ENCODE measurements around the gene AMELX.

Gene AMELX

DNA sequence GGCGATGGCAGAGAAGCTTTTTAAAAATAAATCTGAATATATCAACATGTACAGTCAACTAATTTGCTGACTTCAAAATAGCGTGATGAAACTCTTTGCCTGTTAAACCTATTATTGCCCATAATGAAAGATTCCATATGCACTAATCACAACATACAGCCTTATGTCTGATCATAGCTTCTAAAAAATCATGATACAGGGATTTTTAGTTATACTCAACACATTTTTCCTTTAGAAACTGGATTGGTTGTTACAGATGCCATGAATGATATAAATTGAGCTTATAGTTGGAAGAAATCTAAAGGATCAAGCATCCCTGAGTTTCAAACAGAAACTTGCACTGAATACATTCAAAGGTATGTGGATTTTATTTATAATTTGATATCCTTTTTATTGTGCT lies at the start of gene AMELX:
TSS of gene AMELX (plus strand) at position 301 of the 400 bp plus-strand sequence. CDS start 1,376 bp downstream, outside the sequence.
- no peak for DNase-seq (ENCODE audit: low read depth in 2 of 3, low spot score in 1 of 3)

DNA sequence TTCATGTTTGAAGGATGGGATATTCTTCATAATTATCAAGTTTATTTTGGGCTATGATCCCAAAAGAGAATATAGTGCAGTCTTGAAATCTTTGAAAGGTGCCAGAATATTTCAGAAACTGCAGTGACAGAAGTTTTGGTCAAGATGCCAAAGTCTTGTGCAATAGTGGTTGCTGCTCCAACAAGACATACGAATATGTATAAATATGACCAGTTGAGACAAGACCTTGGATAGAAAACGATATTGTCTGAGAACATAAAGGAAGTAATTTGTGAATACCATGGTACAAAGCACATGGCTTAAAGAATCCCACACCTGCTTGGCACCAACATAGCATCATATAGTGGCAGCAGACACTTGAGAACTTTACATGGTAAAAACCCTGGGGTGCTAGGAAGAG lies 48.6 kb upstream of the AMELX start:
- no peak for DNase-seq (ENCODE audit: low read depth in 2 of 3, low spot score in 1 of 3)

DNA sequence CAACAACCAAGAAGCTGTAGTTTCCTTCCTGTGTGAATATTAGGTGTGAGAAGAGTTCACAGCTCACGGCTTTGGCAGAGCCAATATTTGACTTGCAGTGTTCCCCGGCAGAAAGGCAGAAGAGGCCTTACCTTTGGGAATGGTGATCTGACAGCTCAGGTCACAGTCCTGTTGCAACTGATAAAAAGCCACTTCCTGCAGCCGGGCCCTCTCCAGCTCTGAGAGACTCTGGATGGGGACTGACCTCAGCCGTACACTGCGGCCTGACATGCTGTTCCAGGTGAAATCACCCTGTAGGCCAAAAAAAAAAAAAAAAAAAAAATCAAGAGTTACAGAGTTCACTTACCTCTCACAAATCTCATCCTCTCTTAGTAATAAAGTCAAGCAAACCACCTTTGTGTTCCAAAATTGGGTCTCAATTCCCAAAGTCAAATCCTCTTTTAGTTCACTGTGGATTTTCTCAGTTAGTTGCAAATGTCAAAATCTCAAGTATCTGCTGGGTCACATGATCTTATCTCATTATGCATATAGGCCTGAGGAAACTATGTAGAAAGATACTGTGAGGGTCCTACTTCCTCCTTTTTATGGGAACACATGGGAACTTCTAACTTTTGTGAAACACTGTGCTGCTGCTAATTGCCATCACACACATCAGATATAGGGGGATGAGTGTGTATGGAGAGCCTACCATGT lies 38.6 kb upstream of the AMELX start:
- no peak for DNase-seq (ENCODE audit: low read depth in 2 of 3, low spot score in 1 of 3)

GRCh38 chrX:11257290-11257689 lies 35.9 kb upstream of the AMELX start:
- no peak for DNase-seq (ENCODE audit: low read depth in 2 of 3, low spot score in 1 of 3)

- no peak for DNase-seq (ENCODE audit: low read depth in 2 of 3, low spot score in 1 of 3)
Measured at GRCh38 chrX:11257711-11258110, 35.5 kb upstream of the AMELX start.

GRCh38 chrX:11259437-11259836 lies 33.8 kb upstream of the AMELX start:
- no peak for DNase-seq (ENCODE audit: low read depth in 2 of 3, low spot score in 1 of 3)

- DNase-seq (ENCODE audit: low read depth in 2 of 3, low spot score in 1 of 3), result no peak
Measured at GRCh38 chrX:11261260-11261659, 32.0 kb upstream of the AMELX start.

GRCh38 chrX:11264925-11265324 lies 28.3 kb upstream of the AMELX start:
- DNase-seq (ENCODE audit: low read depth in 2 of 3, low spot score in 1 of 3), result no peak

DNA sequence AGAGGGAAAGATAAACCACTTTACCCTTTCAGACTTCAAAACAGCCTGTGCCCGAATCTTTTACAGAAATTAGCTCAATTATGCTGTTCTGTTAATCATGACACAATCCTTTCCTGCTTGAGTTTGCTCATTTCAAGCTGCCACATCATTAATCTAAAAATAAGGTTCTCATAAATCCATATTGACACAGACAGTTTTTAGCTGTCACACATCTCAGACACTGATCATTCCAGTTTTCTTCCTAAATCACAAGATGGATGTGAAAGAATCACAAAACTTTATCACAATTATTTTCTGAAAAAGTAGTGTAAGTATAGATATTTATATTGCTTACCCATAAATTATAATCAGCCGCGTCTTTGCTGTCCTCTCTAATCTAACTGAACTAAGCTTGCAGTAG lies 27.9 kb upstream of the AMELX start:
- DNase-seq (ENCODE audit: low read depth in 2 of 3, low spot score in 1 of 3), result no peak

- DNase-seq (ENCODE audit: low read depth in 2 of 3, low spot score in 1 of 3), result no peak
Measured at GRCh38 chrX:11266573-11267003, 26.6 kb upstream of the AMELX start.

- DNase-seq (ENCODE audit: low read depth in 2 of 3, low spot score in 1 of 3), result no peak
Measured at GRCh38 chrX:11267425-11267824, 25.8 kb upstream of the AMELX start.

DNA sequence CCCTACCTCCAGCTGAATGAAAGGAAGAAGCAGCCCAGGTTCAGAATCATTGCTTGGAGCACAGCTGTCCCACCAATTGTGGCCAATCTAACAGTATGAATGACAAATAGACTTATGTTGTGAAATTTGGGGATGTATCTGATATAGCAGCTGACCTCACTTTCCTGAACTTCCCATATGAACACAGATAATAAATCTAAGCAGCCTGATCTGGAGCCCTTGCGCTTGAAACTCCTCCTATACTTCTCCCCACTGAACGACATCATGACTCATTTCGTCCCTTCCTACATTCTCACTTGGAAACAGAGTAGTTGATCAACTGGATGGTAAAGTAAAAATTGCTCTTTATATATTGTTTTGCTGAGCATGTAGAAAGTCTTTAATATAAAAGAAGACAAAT lies 24.2 kb upstream of the AMELX start:
- DNase-seq (ENCODE audit: low read depth in 2 of 3, low spot score in 1 of 3), result no peak

GRCh38 chrX:11269996-11270395 lies 23.2 kb upstream of the AMELX start:
- DNase-seq (ENCODE audit: low read depth in 2 of 3, low spot score in 1 of 3), result no peak

- DNase-seq (ENCODE audit: low read depth in 2 of 3, low spot score in 1 of 3), result no peak
Measured at GRCh38 chrX:11272290-11272689, 20.9 kb upstream of the AMELX start.

- no peak for DNase-seq (ENCODE audit: low read depth in 2 of 3, low spot score in 1 of 3)
Measured at GRCh38 chrX:11272863-11273262, 20.4 kb upstream of the AMELX start.

DNA sequence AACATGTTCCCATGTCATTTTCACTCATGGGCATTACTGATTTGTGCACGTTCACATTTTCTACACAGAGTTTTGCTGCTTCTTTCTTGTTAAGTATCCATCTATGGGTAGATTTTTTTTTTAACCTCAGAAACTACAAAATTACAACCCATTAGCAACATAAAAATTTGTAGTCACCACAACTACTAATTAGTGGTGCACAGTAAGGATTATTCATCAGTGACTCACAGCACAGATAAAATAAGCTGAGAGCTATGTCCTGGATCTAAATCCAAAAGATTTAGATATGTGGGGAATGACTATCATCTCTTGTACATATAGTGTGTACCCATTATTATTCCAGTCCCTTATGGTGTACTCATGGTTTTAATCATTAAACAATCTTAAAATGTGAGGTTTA lies 19.7 kb upstream of the AMELX start:
- no peak for DNase-seq (ENCODE audit: low read depth in 2 of 3, low spot score in 1 of 3)

- no peak for DNase-seq (ENCODE audit: low read depth in 2 of 3, low spot score in 1 of 3)
Measured at GRCh38 chrX:11282043-11282442, 11.2 kb upstream of the AMELX start.

DNA sequence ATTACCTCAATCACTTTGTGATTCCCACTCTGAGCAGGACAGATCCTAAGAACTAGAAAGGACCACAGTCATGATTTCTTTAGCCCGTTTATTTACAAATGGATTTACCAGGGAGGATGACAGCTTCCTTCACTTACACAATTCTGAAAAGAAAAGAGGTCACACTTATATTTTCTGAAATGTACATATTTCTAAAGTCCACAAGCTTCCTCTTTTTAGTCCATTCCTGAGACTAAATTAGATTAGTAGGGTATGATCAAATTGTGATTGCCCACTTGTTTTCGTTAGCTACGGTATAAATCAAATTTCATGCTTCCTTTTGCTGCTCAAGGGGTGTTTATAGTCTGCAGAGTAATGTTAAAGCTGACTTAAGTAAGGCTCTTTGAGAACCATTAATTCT lies 7.6 kb upstream of the AMELX start:
- no peak for DNase-seq (ENCODE audit: low read depth in 2 of 3, low spot score in 1 of 3)

- no peak for DNase-seq (ENCODE audit: low read depth in 2 of 3, low spot score in 1 of 3)
Measured at GRCh38 chrX:11287505-11287904, 5.7 kb upstream of the AMELX start.

GRCh38 chrX:11290416-11291102 lies 2.7 kb upstream of the AMELX start:
- DNase-seq (ENCODE audit: low read depth in 2 of 3, low spot score in 1 of 3), result no peak

DNA sequence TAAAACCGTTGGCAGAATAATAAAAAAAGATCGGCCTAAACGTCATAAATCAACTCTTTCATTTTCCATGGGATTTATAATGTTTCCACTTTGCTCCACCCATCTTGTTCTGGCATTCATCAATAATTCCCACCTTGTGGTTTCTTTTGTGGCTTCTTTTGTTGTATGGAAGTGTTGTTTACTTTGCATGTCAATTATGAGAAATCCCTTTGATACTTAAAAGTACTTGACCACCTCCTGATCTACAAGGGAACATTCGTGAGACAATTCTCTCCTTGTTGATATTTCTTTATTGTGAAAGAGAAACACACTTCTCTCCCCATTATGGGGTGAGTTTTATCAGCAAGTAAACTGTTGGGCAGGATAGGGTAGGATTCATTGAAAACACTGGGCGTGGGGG lies 2.8 kb downstream of the AMELX start:
- DNase-seq (ENCODE audit: low read depth in 2 of 3, low spot score in 1 of 3), result no peak

- no peak for DNase-seq (ENCODE audit: low read depth in 2 of 3, low spot score in 1 of 3)
Measured at GRCh38 chrX:11298600-11298999, 5.4 kb downstream of the AMELX start.

- no peak for DNase-seq (ENCODE audit: low read depth in 2 of 3, low spot score in 1 of 3)
Measured at GRCh38 chrX:11304829-11305228, 11.6 kb downstream of the AMELX start.
